H9 (cell line): Measurements from ENCODE around the gene DMRTA1. TPM values are rescaled to one million over a fixed set of nuclear protein-coding genes. Genes with fewer than 3 reads are reported as not detected.

Source experiments
- DNase-seq: peaks from one replicate; pipeline ENCODE4 v3.0.0-alpha.2; 2017
- H2AFZ ChIP-seq: one replicate; pipeline ENCODE4 v1.6.1; 2013; ENCODE audit warnings: mild to moderate bottlenecking, low read length, control low read depth, moderate library complexity
- H2AK5ac ChIP-seq: 2 replicates; pipeline ENCODE4 v1.6.1; 2013; ENCODE audit warnings: low read length, control low read depth, mixed read lengths; ENCODE audit not compliant: insufficient read length
- H2BK120ac ChIP-seq: one replicate; pipeline ENCODE4 v1.6.1; 2013; ENCODE audit warnings: low read depth, mild to moderate bottlenecking, low read length, control low read depth, inconsistent platforms; ENCODE audit not compliant: poor library complexity, severe bottlenecking
- H2BK12ac ChIP-seq: 2 replicates; pipeline ENCODE4 v1.6.1; 2013; ENCODE audit warnings: low read length, control low read depth, mixed read lengths, low read depth; ENCODE audit not compliant: insufficient read length
- H2BK15ac ChIP-seq: 2 replicates; pipeline ENCODE4 v1.6.1; 2013; ENCODE audit warnings: low read depth, low read length, control low read depth
- H2BK20ac ChIP-seq: one replicate; pipeline ENCODE4 v1.6.1; 2013; ENCODE audit warnings: low read depth, mild to moderate bottlenecking, low read length, control low read depth, inconsistent platforms; ENCODE audit not compliant: poor library complexity, severe bottlenecking
- H2BK5ac ChIP-seq: 2 replicates; pipeline ENCODE4 v1.6.1; 2013; ENCODE audit warnings: low read length, control low read depth, mixed read lengths; ENCODE audit not compliant: insufficient read length
- H3K14ac ChIP-seq: 2 replicates; pipeline ENCODE4 v1.6.1; 2013; ENCODE audit warnings: low read length, control low read depth; ENCODE audit not compliant: insufficient read depth
- H3K18ac ChIP-seq: 2 replicates; pipeline ENCODE4 v1.6.1; 2013; ENCODE audit warnings: low read depth, mild to moderate bottlenecking, mixed read lengths, low read length, control low read depth; ENCODE audit not compliant: insufficient read length
- H3K23ac ChIP-seq: 2 replicates; pipeline ENCODE4 v1.6.1; 2013; ENCODE audit warnings: low read length, control low read depth, mixed read lengths, low read depth; ENCODE audit not compliant: insufficient read length
- H3K23me2 ChIP-seq: 2 replicates; pipeline ENCODE4 v1.6.1; 2013; ENCODE audit warnings: low read depth, mild to moderate bottlenecking, mixed read lengths, low read length, control low read depth; ENCODE audit not compliant: insufficient read length, poor library complexity, severe bottlenecking
- H3K27ac ChIP-seq: 2 replicates; pipeline ENCODE4 v1.5.1; 2013; ENCODE audit warnings: low read length, control low read depth, mixed read lengths, low read depth; ENCODE audit not compliant: insufficient read length
- H3K27me3 ChIP-seq: 2 replicates; pipeline ENCODE4 v1.6.1; 2013; ENCODE audit warnings: low read length, control low read depth, inconsistent platforms; ENCODE audit not compliant: insufficient read depth
- H3K4ac ChIP-seq: 2 replicates; pipeline ENCODE4 v1.6.1; 2013; ENCODE audit warnings: low read depth, mild to moderate bottlenecking, control low read depth, inconsistent platforms, low read length, moderate library complexity
- H3K4me1 ChIP-seq: 2 replicates; pipeline ENCODE4 v1.6.1; 2013; ENCODE audit warnings: low read length, control low read depth, inconsistent platforms; ENCODE audit not compliant: insufficient read depth
- H3K4me2 ChIP-seq: 2 replicates; pipeline ENCODE4 v1.6.1; 2013; ENCODE audit warnings: low read length, control low read depth, mixed read lengths; ENCODE audit not compliant: insufficient read length, insufficient read depth
- H3K56ac ChIP-seq: 2 replicates; pipeline ENCODE4 v1.6.1; 2013; ENCODE audit warnings: low read depth, mild to moderate bottlenecking, mixed read lengths, low read length, control low read depth; ENCODE audit not compliant: insufficient read length
- H3K79me1 ChIP-seq: 2 replicates; pipeline ENCODE4 v1.6.1; 2013; ENCODE audit warnings: low read depth, mild to moderate bottlenecking, moderate library complexity, low read length, control low read depth, inconsistent platforms; ENCODE audit not compliant: insufficient read depth, poor library complexity, severe bottlenecking
- H3K79me2 ChIP-seq: 2 replicates; pipeline ENCODE4 v1.6.1; 2013; ENCODE audit warnings: low read length, control low read depth, inconsistent platforms; ENCODE audit not compliant: insufficient read depth
- H3K9ac ChIP-seq: 2 replicates; pipeline ENCODE4 v1.6.1; 2013; ENCODE audit warnings: low read length, control low read depth, mixed read lengths; ENCODE audit not compliant: insufficient read length; ENCODE audit errors: extremely low read depth
- H3K9me3 ChIP-seq: one replicate; pipeline ENCODE4 v1.6.1; 2013; ENCODE audit warnings: low read depth, low read length, inconsistent platforms; ENCODE audit not compliant: control insufficient read depth
- H3T11ph ChIP-seq: one replicate; pipeline ENCODE4 v1.6.1; 2013; ENCODE audit warnings: mild to moderate bottlenecking, low read length, control low read depth, inconsistent platforms
- H4K20me1 ChIP-seq: one replicate; pipeline ENCODE4 v1.6.1; 2013; ENCODE audit not compliant: control insufficient read depth, insufficient read length, insufficient read depth
- H4K5ac ChIP-seq: 2 replicates; pipeline ENCODE4 v1.6.1; 2013; ENCODE audit warnings: low read depth, mild to moderate bottlenecking, mixed read lengths, low read length, control low read depth; ENCODE audit not compliant: insufficient read length
- H4K8ac ChIP-seq: replicated peaks from 2 replicates; pipeline ENCODE4 v1.6.1; 2013; ENCODE audit warnings: low read length, control low read depth, mixed read lengths, low read depth; ENCODE audit not compliant: insufficient read length
- H4K91ac ChIP-seq: 2 replicates; pipeline ENCODE4 v1.6.1; 2013; ENCODE audit warnings: low read depth, mild to moderate bottlenecking, moderate library complexity, mixed read lengths, low read length, control low read depth; ENCODE audit not compliant: insufficient read length
- H3K27ac Mint-ChIP-seq, 3 experiments: 2 replicates in 2 of 3; 3 replicates in 1 of 3; pipeline ENCODE4 v1.8.0; 2020 to 2021; ENCODE audit warnings: mixed read lengths in 3 of 3, mild to moderate bottlenecking in 1 of 3, moderate library complexity in 1 of 3
- H3K27me3 Mint-ChIP-seq: 2 replicates; pipeline ENCODE4 v1.8.0; 2021; ENCODE audit warnings: low read depth, mild to moderate bottlenecking, moderate library complexity, mixed read lengths
- H3K36me3 Mint-ChIP-seq, 3 experiments: 2 replicates in 2 of 3; 3 replicates in 1 of 3; pipeline ENCODE4 v1.8.0; 2020 to 2021; ENCODE audit warnings: low read depth in 3 of 3, mixed read lengths in 3 of 3; ENCODE audit not compliant: insufficient read depth in 1 of 3
- H3K4me1 Mint-ChIP-seq, 2 experiments: 2 replicates each; pipeline ENCODE4 v1.8.0; 2020; ENCODE audit warnings: mixed read lengths in 2 of 2
- H3K4me3 Mint-ChIP-seq, 2 experiments: 2 replicates in 1 of 2; 3 replicates in 1 of 2; pipeline ENCODE4 v1.8.0; 2020 to 2021; ENCODE audit warnings: mild to moderate bottlenecking in 2 of 2, mixed read lengths in 2 of 2, moderate library complexity in 1 of 2
- H3K9me3 Mint-ChIP-seq, 2 experiments: 2 replicates in 1 of 2; 3 replicates in 1 of 2; pipeline ENCODE4 v1.8.0; 2020; ENCODE audit warnings: mild to moderate bottlenecking in 2 of 2, mixed read lengths in 2 of 2, moderate library complexity in 1 of 2
- WGBS: extraction: QIAGEN DNeasy Blood & Tissue Kit; methylation state at CpG from one replicate; pipeline ENCODE4 v1.1.7; 2013; ENCODE audit warnings: missing lambda C conversion rate, low lambda C conversion rate, mixed read lengths; ENCODE audit not compliant: insufficient read length; ENCODE audit errors: extremely low coverage; 5-methylcytosine and 5-hydroxymethylcytosine counted together
- total RNA-seq: library from RNA; stranded (reverse); gene quantifications from 2 replicates; pipeline ENCODE4 v1.2.1, GENCODE V29; 2021
- TF ChIP-seq, protein P1 (sequence below): fragments of 200-600 bp; sonication (generic); conservative IDR thresholded peaks from 3 replicates; pipeline ENCODE4 v1.8.0; 2021; ENCODE audit warnings: antibody characterized with exemption, mild to moderate bottlenecking

Gene DMRTA1
- total RNA-seq, 1 experiment from 2014 or later = 2.8 TPM

- Histone ChIP-seq H3T11ph (no peak overlapping the region), H3K14ac (no peak overlapping the region), H3K79me1 (no peaks in the 10 kb centered on the region), H2BK120ac (no peak overlapping the region), H3K18ac (no peak overlapping the region), H3K9me3 (no peaks in the 10 kb centered on the region), H4K20me1 (no peaks in the 10 kb centered on the region), H3K27me3 (no peaks in the 10 kb centered on the region), H3K4me2 (no peak overlapping the region), H4K91ac (no peak overlapping the region), H3K79me2 (no peaks in the 10 kb centered on the region), H4K5ac (no peak overlapping the region), H2AFZ (no peak overlapping the region), H3K27ac (no peak overlapping the region), H2BK15ac (no peak overlapping the region), H3K23me2 (no peaks in the 10 kb centered on the region), H3K9ac (no peak overlapping the region), H2BK12ac (no peak overlapping the region), H4K8ac (no peak overlapping the region), H3K4ac (no peak overlapping the region), H2BK5ac (no peak overlapping the region), H2AK5ac (no peak overlapping the region), H3K4me1 (no peaks in the 10 kb centered on the region), H2BK20ac (no peak overlapping the region), H3K23ac (no peak overlapping the region), H3K56ac (no peak overlapping the region)
- DNase-seq = no peak
- WGBS = no CpG with 5 or more reads among the region's 13 CpGs
- no peaks in the 10 kb centered on the region for H3K36me3 Mint-ChIP-seq
- TF ChIP-seq, protein P1, sequence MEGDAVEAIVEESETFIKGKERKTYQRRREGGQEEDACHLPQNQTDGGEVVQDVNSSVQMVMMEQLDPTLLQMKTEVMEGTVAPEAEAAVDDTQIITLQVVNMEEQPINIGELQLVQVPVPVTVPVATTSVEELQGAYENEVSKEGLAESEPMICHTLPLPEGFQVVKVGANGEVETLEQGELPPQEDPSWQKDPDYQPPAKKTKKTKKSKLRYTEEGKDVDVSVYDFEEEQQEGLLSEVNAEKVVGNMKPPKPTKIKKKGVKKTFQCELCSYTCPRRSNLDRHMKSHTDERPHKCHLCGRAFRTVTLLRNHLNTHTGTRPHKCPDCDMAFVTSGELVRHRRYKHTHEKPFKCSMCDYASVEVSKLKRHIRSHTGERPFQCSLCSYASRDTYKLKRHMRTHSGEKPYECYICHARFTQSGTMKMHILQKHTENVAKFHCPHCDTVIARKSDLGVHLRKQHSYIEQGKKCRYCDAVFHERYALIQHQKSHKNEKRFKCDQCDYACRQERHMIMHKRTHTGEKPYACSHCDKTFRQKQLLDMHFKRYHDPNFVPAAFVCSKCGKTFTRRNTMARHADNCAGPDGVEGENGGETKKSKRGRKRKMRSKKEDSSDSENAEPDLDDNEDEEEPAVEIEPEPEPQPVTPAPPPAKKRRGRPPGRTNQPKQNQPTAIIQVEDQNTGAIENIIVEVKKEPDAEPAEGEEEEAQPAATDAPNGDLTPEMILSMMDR = no peak
- H3K4me1 Mint-ChIP-seq = no peaks in the 10 kb centered on the region
- no peaks in the 10 kb centered on the region for H3K9me3 Mint-ChIP-seq
- H3K27me3 Mint-ChIP-seq = no peaks in the 10 kb centered on the region
- no peak overlapping the region for H3K4me3 Mint-ChIP-seq
- H3K27ac Mint-ChIP-seq = no peak overlapping the region
Observed at GRCh38 chr9:22405869-22406659, 40.6 kb upstream of the DMRTA1 start.
